Fibroblast of skin of left quadriceps (primary cell): Measurements from ENCODE around the gene GPHA2.

Source experiments
- DNase-seq, 2 experiments: peaks; one replicate each; pipeline ENCODE4 v3.0.0-alpha.2; 2013; ENCODE audit warnings: low read depth in 2 of 2

The GPHA2 gene

DNA sequence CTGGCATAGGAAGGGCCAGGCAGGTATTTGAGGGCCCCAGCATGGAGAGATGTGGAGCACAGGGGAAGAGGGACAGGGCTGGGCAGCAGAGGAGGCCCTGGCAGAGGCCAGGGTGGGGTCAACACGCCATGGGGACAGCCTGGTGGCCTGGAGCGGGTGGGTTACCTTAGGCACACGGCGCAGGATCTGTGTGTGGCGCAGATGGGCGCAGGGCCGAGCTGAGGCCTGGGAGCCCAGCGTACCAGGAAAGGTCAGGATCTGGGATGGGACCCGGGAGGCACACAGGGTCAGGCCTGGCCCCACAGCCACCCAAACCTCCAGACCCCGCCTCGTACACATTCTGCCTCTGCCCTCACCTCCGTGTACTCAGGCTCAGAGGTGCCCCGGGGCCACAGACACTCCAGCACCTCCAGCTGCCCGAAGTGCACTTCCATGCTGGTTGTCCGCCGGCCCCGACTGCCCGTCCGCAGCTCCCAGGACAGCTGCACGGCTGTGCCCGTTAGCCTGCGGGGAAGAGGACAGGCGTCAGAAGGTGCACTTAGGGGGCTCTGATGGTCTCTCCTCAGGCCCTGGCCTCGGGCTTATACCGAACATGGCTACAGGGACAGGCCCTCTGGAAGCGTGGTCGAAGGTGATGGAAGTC, 25.1 kb downstream of the GPHA2 start:
- DNase-seq = no peak

DNA sequence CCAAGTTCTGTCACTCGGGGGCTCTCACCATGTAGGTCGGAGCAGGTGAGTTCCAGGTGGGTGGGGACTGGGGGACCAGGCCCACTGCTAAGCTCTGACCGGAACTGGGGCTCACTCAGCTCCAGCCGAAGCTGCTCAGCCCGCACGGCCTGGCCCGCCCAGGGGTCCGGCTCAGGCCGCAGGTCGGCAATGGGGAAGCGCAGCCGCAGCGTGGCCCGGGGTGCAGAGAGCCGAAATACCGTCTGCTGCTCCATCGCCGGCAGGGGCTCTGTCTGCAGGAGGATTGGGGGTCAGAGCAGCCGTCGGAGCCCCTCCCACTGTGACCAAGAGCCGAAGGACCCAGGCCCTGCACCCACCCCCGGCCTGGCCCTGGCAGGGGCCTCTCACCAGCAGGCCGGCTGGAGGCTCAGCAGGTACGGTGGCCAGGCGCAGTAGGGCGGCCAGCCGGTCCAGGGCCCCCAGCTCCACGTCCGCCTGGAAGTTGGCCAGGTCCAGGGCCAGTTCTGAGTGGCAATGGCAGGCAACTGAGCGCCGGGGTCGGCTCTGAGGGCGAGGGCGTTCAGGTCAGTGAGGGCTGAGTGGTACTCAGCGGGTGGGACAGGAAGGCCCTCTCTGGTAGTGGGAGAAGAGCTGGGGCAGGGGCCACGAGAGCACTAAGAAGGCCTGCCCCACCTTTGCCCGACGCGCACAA, 25.9 kb downstream of the GPHA2 start:
- no peak for DNase-seq

DNA sequence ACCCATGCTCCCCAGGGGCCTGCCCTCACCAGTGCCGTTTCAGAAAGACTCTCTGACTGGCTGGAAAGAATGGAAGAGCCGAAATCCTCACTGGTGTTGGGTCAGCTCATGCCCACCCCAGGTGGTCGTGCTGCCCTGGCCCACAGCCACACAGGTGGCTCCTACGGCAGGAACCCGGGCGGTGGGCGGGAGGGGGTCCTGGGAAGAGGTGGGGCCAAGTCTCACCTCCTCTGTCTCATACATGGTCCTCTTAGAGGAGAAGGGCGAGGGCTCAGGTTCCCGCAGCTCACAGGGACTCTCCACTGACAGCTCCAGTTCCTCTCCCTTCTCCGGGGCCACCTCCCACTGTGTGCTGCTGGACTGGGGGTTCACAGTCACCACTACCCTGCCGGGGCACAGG, 26.9 kb downstream of the GPHA2 start:
- no peak for DNase-seq

DNA sequence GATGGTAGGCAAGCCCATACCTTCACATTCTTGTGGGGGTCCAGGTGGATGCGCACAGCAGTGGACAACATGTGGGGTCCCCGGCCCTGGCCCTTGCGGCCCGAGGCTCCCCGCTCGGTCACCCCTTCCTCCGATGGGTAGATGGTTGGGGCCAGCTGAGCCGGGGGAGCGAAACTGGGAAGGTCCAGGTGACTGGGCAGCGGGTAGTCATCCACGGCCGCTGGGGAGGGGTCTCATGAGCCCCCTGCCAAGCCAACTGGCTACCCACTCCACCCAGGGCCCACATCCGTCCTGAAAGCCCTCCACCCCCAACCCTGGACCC, 29.4 kb downstream of the GPHA2 start:
- no peak for DNase-seq

DNA sequence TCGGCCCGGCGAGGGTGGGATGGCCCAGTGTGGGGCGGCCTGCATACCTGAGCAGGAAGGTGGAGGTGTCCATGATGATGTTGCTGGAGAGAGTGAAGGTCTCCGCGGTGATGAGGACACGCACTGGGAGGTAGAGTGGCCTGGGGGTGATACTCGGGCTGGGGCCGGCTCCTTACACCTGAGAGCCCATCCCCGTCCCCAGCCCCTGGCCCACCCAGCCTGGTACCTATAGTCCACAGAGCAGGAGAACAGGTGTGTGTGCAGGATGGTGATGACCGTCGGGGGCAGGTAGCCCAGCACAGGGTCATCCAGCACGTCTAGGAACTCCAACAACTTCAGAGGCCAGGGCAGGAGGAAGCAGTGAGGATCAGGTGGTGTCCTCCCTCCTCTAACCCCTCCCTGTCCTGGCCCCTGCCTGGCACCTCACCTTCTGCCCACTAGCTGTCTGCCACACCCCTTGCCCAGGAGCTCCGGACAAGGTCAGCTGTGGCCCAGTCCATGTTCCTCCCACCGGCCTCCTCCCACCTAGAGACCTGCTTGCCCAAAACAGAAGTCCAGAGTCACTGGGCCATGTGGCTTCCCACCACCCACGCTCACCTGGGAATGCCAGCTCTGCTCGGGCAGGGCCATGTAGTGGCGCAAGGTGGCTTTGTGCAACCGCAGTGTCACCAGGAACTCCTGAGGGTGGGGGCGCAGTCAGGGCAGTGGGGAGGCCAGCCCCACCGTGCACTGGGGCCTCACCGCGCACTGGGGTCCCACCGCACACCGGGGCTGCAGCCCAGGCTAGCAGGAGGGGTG, 30.0 kb downstream of the GPHA2 start:
- DNase-seq = no peak

DNA sequence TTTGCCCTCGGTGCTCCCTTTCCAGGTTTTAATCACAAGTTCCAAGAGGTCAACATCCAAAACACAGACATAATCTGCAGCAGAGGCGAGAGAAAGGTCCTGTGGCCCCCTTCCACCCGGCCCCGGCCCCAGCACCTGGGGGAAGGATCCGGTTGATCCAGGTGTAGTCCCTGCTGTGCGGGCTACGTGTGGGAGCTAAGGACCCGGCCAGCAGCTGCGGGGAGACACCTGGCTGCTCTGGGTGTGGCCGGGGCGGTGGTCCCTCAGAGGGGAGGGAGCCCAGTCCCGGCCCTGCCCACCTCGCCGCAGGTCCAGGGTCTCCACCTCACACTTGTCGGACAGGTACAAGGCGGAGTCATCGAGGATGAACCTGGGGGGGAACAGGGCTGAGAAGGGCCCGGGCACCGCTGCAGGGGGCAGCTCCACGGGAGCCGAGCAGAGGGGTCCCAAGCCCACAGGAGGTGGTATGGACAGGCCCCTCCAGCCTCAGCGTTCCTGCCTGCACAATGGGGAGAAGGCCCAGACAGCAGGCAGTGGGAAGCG, 32.3 kb downstream of the GPHA2 start:
- no peak for DNase-seq

DNA sequence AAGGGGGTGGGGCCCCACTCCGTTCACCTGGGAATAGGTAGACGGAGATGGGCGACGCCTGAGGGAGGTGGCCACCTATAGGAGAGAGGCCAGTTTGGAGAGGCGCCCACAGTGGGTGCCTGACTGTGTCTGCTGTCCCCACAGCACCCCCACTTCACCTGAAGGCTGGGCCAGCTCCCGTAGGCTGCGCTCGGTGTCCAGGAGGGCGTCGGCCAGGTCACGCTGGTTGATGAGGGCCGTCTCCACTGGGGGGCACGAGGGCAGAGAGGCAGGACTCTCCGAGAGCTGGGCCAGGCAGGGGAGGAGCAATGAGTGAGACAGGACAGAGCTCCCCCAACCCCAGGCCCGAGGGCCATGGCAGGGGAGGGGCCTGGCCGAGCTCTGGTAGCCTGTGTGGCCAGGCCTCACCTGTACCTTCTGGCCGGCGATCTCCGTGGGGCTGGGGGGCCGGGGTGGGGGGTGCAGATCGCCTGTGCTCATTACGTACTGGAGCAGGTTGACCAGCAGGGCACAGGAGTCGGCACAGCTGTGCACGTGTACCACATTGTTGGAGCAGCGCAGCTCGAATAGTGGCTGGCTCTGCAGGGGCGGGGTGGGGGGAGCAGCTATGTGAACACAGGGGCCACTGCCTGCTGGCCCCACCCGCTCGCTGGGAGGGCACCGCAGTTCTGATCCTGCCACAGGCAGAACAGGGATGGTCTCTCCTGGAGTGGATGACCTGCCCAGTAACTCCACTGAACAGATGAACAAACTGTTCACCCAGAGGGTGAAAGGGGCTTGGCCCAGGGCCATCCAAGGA, 33.4 kb downstream of the GPHA2 start:
- no peak for DNase-seq

DNA sequence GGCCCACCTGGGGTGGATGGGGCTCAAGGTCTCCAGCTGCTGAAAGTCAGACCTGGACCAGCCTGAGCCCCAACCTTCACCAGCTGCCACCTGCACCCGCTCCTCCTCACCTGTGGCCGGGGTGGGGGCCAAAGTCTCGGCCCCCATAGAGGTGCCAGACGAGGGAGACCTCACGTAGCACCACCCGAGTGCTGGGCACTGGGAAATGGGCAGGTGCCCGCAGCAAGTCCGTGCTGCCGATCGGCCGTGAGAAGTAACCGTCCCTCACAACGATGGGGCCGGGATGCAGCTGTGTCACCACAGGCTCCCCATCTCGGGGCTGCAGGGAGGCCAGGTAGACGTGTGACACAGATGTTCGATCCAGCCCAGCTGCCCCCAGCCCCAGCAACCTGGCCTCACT, 34.9 kb downstream of the GPHA2 start:
- DNase-seq = no peak

DNA sequence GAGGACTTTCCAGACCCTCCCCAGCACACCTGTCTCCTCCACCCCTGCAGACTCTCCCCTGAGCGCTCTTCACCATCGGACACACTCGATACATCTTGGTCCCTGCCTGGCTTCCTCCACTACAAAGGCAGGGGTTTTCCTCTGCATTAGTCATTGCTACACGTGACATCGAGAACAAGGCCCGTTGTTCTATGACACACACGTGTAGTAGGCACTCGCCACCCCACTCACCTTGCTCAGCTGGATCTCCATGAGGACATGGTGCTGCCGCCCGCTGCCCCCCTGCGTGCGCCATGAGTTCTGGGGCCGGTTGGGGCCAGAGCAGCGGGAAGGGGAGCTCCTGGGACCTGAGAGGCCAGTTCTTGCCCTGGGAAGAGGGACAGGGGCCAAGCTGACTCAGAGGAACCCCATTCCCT, 35.4 kb downstream of the GPHA2 start:
- no peak for DNase-seq

DNA sequence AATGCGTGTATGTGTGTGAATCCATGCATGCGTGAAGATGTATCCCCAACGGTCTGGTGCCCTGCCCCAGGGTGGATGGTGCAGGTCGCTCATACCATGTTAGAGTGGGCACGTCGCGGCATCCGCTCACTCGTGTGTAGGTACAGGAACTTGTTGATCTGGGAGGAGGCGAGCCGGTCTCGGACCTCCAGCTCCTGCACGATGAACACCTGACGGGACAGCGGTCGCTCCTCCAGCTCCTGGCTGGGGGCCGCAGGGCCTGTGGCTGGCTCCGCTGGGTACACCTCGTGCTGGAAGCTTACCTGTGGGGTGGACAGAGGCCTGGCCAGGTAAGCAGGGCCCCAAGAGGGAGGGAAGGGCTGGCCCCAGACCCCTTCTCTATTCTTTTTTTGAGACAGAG, 37.2 kb downstream of the GPHA2 start:
- no peak for DNase-seq

DNA sequence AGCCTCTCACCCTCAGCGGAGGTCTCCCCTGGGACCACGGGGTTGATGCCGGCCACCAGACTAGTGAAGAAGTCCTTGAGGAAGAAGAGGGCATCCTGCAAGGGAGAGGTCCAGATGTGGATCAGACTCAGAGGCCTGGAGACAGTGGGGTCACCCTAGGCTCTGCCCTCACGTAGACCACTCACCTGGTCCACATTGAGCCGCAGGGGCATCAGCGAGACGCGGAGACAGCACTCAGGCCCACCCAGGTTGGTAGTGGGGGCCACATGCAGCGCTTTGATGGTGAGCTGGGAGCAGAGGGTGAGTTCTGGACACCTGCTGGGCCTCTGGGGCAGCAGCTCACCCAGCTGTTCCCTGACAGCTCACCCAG, 37.6 kb downstream of the GPHA2 start:
- DNase-seq = no peak

DNA sequence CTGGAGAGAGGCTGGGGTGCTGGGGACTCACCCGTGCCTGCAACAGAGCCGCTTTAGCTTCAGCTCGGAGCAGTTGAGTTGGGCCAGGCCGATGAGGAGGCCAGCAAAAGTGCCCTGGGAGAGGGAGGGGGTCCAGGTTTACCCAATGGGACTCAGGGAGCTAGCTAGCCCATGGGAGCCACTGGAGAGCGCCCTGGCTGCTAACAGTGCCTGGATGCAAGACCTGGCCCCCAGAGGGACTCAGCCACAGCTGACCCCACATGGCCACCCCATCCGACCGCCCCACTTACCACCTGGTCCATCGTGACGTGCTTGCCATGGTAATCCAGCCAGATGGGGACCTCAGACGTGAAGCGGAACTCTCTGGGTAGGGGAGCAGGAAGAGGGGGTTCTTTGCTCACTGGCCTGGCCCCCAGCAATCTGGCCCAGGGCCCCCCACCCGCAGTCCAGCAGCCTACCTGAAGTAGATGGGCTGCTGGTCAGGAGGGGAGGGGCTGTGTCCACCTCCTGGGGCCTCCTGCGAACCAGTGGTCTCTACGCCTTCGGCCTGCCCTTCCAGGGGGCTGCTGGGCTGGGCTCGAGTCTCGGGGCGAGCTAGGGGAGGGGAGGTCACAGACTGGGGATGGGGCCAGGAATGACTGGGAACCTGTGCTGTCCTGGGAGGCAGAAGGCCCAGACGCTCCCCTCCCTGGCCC, 38.2 kb downstream of the GPHA2 start:
- DNase-seq = no peak

DNA sequence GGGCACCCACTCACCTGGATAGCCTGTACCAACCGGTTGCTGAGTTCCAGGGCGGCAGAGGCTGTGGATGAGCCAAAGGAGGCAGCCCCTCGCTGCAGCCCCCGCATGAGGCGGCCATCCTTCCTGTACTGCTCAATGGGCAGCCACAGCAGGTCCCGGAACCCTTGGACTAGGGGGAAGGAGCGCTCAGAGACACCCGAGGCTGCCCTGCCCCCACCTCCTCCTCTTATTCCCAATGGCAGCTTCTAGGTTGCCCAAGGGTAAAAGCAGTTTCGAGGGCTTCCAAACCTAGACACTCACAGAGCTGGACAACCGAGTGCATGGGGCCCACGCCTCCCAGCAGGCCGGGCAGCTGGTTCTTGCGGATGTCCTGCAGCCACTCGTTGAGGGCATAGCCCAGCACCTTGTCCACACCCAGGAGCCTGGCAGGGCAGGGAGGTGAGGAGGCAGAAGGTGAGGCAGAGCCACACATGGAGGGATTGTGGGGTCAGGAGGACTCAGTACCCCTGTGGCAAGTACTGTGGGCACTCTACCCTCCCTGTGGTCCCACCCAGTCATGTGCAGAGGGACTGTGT, 39.2 kb downstream of the GPHA2 start:
- no peak for DNase-seq

DNA sequence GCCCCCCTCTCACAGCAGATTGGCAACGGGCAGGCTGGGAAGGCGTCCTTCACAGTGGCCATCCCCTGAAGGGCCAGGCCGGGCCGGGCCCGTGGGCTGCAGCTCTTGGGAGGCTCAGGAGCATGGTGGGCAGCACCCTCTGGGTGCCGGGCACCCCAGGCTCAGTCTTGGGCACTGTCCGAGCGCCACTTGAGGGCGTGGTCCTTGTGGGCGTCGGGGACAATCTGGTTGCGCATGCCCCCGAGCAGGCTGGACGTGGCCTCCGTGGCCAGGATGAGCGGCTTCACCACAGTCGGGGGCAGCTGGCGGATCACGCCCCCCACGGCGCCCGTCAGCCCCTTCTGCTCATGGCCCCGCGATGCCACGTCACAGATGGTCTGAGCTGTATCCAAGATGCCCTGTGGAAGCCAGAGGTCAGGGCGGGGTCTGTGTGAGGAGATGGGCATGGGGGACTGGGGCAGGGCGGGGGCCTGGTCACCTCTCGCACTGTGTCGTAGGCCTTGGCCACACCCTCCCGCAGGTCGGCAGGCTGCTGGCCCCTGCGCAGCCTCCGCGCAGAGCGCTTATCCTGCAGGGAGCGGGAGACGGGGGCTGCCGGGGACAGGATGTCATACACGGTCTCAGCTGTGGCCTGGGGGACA, 40.8 kb downstream of the GPHA2 start:
- no peak for DNase-seq

DNA sequence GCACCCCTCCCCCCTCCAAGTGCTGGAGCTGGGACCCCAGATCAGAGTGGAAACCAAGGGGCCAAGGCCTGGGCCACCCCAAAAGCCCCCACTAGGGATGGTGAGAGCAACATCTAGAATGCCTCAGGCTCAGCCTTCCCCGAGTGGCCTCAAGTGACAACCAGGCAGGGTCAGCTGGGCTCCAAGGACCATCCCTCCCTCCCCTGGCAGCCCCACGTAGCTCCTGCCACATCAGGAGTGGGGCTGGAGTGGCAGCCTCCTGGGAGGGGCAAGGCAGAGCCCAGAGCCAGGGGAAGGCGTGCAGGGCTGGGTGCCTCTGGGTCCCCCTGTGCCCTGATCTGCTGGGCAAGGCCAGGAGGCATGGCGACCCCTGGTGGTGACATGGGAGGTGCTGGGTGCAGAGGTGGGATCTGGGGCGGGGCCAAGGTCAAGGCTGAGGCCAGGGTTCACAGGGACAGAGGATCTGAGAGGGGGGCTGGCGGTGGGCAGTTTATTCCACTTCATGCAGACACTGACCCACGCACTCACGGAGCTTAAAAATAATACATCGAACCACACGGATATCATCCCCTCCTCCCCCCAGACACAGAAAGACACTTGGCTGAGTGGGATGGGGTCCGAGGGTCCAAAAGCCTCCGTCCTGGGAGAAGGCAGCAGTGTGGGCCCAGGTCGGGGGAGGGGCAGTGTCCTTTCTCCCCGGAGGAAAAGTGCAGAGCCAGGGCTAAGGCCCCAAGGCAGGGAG, 41.5 kb downstream of the GPHA2 start:
- peak in 1 of 2 experiments; percentile 15 for DNase-seq

DNA sequence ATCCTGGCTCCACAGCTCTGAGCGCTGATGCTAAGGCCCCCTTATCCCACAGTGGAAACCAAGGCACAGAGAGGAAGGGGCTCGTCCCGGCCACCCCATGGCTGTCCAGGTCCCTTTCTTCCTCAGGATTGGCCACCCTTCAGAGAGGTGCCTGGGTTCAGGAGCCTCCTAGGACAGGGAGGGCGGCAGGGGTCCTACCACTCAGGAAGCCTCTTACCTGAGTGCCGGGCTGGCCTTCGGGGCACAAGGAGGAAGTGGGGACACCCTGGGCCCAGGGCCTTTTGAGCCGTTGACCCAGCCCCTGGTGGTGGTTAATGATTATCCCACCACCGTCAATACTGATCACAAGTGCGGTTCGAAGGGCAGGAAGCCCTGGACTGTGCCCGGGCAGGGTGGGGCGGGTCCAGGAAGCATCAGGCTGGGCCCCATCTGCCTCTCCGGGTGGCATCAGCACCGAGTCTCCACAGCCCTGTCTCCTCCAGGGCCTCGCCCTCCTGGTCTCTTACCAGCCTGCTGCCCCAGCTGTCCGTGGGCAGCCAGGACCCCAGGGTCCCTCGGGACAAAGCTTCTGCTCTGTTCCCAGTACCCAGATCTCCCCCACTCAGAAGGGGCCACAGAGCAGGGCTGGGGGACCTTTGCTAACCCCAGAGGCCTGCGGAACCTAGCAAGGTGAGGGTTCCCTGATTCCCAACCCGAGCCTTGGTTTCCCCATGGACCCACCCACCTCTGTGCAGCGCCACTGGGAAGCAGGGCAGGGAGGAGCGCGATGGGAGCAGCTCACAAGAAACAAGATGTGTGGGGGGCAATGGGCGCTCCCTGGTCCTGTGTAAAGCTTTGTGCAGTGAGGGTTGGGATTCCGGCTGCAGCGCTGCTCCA, 42.3 kb downstream of the GPHA2 start:
- DNase-seq = no peak

DNA sequence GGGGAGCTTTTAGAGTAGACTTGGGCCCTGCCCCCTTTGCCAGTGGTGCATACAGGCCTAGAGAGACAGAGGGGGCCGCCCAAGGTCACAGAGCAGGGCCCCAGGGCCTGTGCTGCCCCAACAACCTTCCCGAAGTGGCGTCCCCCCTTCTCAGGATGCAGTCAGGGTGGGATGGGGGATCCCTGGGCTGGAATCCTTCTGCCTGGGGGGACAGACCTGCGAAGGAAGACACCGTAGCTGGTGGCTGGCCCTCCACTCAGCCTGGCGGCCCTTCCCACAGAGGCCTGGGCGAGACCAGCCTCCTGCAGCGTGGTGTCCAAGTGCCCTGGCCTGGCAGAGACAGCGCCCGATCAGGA, 42.9 kb downstream of the GPHA2 start:
- no peak for DNase-seq

DNA sequence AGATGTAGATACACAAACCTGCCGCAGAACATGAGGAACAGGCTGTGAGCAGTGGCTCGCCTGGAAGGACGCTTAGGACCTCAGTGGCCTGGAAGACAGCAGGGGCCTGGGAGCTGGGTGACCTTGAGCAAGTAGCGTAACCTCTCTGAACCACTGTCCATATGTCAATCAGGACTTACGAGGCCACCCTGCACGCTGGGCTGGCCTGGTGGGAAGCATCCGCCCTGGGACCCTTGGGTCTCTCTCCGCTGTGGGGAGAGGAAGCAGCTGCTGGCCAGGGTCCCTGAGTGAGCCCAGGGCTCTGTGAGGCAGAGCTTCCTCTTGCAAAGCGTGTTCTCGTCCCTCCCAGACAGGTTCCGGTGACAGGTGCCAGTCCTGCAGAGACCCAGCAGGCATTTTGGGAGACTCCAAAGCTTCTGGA, 43.3 kb downstream of the GPHA2 start:
- no peak for DNase-seq

DNA sequence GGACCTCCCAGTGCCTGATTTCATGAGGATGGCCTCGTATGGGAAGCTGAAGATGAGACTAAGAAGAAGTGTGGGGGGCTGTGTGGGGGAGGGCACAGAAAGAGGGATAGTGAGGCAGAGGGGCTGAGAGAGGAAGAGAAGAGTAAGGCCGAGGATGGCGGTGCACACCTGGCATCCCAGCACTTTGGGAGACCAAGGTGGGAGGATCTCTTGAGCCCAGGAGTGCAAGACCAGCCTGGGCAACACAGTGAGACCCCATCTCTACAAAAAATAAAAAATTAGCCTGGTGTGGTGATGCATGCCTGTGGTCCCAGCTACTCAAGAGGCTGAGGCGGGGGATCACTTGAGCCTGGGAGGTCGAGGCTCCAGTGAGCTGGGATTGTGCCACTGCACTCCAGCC, 43.8 kb downstream of the GPHA2 start:
- DNase-seq = no peak
